HG02571 (cell line): ENCODE data around the gene SOAT1.
"Not testable (repeated sequence)": the region's sequence is repeated elsewhere in the genome, so short reads cannot be mapped to it uniquely, and the experiment has no call there.

Experiments
- ATAC-seq: cut with Tn5 transposase; IDR thresholded peaks from one replicate; pipeline ENCODE4 v1.9.1; 2021; ENCODE audit warnings: mild to moderate bottlenecking, moderate library complexity; ENCODE audit not compliant: unreplicated experiment

Gene SOAT1

DNA sequence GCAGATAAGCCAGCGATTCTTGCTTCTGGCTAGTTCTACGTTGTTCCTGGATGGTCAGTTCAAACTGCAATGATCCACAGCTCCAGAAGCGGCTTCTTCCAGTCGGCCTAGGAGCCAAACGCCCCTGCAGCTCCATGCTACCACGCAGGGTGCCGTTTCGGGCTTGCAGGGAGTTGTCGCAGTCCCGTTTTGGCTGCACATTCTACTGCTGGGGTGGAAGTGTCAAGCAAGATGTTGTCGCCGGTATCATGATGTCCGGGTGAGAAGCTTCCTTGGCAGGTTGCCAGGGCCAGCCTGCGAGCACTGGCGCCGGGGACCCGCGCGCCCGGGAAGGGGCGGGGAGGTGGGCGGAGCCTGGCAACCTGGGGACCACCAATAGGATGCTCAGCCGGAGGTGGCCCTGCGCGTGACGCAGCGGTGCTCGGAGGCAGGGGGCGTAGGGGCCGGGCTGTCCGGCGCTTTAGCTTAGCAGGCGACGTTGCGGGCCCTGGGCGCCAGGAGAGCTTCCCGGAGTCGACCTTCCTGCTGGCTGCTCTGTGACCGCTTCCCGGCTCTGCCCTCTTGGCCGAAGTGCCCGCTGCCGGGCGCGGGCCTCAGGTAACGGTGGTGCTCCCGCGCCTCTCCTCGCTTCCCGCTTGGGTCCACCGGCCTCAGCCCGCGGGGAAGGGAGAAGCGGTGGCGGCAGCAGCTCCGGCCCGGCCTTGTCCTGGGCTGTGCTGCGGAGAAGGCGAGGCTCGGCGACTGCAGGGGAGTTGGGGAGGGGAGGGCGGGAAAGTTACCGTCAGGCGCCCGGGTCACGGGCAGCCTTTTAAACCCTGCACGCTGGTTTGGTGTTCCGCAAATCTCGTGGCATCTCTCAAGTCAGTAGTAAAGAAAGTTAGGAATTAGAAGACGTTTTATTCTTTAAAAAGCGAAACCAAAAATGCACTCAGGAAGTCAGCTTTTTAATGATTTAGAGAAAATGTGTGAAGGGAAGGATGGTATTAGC, at the start of gene SOAT1:
SOAT1 (plus strand) TSS at position 458 of the 988 bp plus-strand sequence. CDS start 8,888 bp downstream, outside the sequence.
- ATAC-seq, result peak; percentile 96

DNA sequence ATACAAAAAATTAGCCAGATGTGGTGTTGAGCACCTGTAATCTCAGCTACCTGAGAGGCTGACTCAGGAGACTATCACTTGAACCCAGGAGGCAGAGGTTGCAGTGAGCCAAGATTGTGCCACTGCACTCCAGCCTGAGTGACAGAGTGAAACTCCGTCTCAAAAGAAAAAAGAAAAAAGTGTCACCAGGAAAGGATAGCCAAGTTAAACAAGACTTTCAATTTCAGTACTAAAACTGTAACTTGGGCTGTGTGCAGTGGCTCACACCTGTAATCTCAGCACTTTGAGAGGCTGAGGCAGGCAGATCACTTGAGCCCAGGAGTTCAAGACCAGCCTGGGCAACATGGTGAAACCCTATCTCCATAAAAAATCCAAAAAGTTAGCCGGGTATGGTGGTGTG, 48.2 kb upstream of the SOAT1 start:
- ATAC-seq, result not testable (repeated sequence)

DNA sequence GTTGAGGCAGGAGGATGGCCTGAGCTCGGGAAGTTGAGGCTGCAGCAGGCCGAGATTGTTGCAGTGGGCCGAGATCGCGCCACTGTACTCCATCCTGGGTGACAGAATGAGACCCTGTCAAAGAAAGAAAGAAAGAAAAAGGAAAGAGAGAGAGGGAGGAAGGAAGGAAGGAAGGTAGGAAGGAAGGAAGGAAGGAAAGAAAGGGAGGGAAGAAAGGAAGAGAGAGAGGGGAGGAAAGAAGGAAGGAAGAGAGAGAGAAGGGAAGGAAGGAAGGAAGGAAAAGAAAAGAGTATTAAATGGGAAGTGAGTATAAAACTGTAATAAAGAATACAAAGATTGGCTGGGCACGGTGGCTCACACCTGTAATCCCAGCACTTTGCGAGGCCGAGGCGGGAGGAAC, 45.7 kb upstream of the SOAT1 start:
- no peak for ATAC-seq

DNA sequence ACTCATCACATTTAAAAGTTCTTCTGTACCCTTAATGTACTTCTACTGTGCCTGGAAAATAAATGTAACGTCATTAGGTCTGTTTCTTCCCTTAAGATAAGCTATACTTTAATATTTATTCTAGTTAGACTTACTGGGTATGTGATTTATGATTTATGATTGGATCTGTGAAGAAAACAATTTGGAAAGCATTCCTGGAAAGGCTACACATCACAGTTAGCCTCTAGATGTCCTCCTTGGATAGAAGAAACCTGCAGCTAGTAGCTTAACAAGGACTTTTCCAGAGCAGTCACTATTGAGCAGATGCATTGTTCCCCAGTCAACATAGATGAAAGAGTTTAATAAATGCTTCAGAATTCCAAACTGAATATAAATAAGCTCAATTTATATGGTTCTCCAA, 41.9 kb upstream of the SOAT1 start:
- ATAC-seq, result no peak

DNA sequence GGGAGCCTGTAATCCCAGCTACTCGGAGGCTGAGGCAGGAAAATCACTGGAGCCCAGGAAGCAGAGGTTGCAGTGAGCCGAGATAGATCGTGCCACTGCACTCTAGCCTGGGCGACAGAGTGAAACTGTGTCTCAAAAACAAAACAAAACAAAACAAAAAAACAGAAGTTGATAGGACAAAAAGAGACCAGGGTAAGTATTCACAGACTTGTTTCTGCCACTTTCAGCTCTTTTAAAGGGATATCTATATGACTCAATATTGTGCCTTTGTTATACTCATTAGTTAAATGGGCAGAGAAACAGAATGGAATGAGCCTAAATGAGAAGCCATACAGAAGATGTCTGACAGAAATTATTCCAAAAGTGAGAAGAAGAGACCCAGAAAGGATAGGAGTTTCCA, 41.0 kb upstream of the SOAT1 start:
- ATAC-seq, result no peak

- ATAC-seq, result no peak
Observed at GRCh38 chr1:179253286-179253972, 40.2 kb upstream of the SOAT1 start.

DNA sequence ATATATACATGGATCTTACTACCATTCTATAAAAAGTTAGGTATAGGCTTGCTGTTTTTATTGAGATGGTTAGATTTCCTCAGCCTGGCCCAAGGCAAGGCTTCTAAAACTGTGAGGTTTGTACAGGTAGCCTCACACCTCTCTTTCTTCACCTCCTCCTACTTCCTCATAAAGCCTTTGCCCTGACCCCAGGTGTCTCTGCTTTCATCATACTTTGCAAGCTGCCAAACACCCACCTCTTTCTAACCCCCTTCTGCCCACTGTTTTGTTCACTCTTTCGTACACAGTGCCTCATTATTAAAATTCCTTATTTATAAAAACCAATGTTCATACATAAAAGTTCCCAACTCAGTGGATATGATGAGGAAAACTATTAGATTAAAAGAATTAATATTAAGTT, 31.4 kb upstream of the SOAT1 start:
- ATAC-seq, result no peak

DNA sequence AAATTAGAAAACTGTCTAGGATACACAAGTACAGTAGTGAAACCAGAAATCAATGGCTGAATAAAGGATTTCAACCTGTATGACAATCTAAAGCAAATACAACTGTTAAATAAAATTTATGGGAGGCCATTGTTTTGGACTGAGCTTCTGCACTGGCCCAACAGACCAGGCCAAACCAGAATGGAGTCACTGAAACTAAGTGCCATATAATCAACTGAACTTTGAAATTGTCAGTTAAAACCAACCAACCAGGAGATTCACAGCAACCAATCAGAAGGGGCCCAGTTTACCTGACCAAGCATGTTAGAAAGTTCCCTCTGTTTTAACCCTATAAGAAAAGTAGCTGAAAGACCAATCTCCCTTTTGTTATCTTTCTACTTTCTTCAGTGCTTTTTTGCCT, 30.5 kb upstream of the SOAT1 start:
- ATAC-seq, result no peak

- no peak for ATAC-seq
Observed at GRCh38 chr1:179264507-179264906, 29.1 kb upstream of the SOAT1 start.

GRCh38 chr1:179269071-179269470, 24.5 kb upstream of the SOAT1 start:
- ATAC-seq, result no peak

GRCh38 chr1:179274424-179274823, 19.2 kb upstream of the SOAT1 start:
- ATAC-seq, result not testable (repeated sequence)

GRCh38 chr1:179278920-179279319, 14.7 kb upstream of the SOAT1 start:
- no peak for ATAC-seq

GRCh38 chr1:179283992-179284391, 9.6 kb upstream of the SOAT1 start:
- no peak for ATAC-seq

DNA sequence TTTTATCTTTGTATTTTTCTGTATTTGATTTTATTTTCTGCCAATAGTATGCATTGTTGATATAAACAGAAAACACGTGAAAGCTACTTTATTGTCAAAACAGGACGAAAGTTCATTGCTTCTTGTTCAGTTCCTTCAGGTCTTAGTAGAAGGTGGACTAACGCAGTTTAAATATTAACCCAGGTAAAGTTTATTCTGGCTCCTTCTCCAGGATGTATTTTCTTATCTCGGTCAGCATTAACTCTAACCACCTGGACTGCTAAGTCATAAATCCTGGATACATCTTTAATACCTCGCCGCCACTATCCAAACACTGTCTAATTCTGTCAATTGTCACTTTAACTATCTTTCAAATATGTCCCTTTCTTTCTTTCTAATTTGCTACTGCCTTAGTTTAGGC, 5.7 kb upstream of the SOAT1 start:
- no peak for ATAC-seq

- no peak for ATAC-seq
Observed at GRCh38 chr1:179288977-179289376, 4.6 kb upstream of the SOAT1 start.

- ATAC-seq, result no peak
Observed at GRCh38 chr1:179295164-179295755, 1.7 kb downstream of the SOAT1 start.

DNA sequence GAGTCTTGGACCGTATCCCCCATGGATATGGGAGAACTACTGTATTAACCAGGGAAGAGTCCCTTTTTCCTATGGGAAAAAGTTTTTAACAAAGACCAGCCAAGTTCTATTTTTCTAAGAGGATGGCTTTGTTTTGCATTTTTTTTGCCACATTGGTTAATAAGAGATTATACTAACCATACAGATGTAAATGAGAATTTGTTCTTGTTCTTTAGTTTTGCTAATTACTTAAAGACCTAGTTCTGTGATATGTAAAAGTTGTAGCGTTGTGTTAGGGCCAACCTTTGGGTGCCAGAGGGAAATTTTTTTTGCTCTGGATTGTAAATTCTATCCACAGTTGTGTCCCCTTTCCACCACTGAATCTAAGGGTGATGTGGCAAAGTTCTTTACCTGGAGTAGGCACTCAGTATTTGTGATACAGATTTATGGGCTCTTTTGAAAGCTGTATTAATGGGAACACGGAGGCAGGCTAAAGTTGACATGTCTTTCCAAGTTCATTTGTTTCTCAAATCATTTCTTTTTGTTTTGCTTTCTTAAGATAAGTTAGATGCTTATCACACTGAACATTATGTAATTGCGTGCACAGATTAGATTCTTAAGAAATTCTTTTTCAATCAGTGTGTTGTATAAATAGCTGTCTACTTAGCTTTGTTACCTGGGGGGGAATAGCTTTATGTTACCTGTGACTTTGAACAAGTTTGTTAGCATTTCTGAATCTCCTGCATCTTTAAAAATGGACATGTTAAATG, 2.9 kb downstream of the SOAT1 start:
- no peak for ATAC-seq

DNA sequence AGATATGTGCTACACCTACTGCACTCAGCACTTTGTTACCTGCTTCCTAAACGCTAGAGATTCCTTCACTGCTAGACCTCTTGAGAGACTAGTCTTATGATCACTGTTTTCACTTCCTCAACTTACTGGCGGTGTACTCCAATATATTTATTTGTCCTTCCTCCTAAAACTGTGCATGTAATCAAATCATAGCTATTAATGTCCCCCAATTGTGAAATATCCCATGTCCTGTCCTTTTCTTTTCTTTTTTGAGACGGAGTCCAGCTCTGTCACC, 3.4 kb downstream of the SOAT1 start:
- no peak for ATAC-seq

DNA sequence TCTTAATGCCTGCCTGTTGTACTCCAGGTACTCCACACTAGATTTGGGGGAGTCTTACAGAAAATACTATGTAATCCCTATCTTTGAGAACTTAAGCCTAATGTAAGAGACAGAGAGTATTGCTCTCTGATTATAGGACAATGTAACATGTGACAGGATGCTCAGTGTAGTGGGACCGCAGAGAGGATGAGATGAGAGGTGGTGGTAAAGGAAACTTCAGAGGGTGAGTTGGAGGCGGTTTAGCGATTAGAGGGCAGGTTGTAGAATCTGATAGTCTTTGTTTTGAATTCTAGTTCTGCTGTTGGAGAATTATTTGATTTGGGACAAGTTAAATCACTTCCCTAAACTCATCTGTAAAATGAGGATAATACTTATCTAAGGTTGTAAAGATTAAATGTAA, 5.4 kb downstream of the SOAT1 start:
- peak; percentile 59 for ATAC-seq

- no peak for ATAC-seq
Observed at GRCh38 chr1:179300112-179300511, 6.5 kb downstream of the SOAT1 start.

- ATAC-seq, result no peak
Observed at GRCh38 chr1:179302070-179302469, 8.5 kb downstream of the SOAT1 start.
